GM19468 (cell line): ENCODE measurements around the gene USP22.

Experiments used
- ATAC-seq: cut with Tn5 transposase; IDR thresholded peaks from one replicate; pipeline ENCODE4 v1.9.1; 2021; ENCODE audit warnings: mild to moderate bottlenecking, moderate library complexity, moderate number of reproducible peaks; ENCODE audit not compliant: unreplicated experiment; ENCODE audit errors: extremely low read depth

USP22 gene

GRCh38 chr17:20966870-20967269 is 75.9 kb downstream of the USP22 start:
- no peak for ATAC-seq

GRCh38 chr17:20965492-20965891 is 77.3 kb downstream of the USP22 start:
- no peak for ATAC-seq

GRCh38 chr17:20961586-20961985 is 81.2 kb downstream of the USP22 start:
- ATAC-seq, result no peak

- no peak for ATAC-seq
Observed at GRCh38 chr17:20960871-20961270, 81.9 kb downstream of the USP22 start.

GRCh38 chr17:20955427-20956323 is 87.1 kb downstream of the USP22 start:
- no peak for ATAC-seq

GRCh38 chr17:20954794-20955193 is 88.0 kb downstream of the USP22 start:
- ATAC-seq, result no peak

GRCh38 chr17:20952183-20952582 is 90.6 kb downstream of the USP22 start:
- no peak for ATAC-seq
